Testis (tissue), 3 donors: ENCODE data around the gene PIBF1. TPM values are rescaled to one million over a fixed set of nuclear protein-coding genes. Genes with fewer than 3 reads are reported as not detected.

Source experiments
- DNase-seq: peaks from one replicate; pipeline ENCODE4 v3.0.0-alpha.2; 2019
- H3K27ac ChIP-seq, 2 donors: fragments of 200-600 bp; sonication (generic); one replicate each; pipeline ENCODE4 v1.5.1; 2019
- H3K27me3 ChIP-seq: fragments of 200-600 bp; sonication (generic); one replicate; pipeline ENCODE4 v1.5.1; 2019
- H3K36me3 ChIP-seq: fragments of 200-600 bp; sonication (generic); one replicate; pipeline ENCODE4 v1.5.1; 2017; ENCODE audit warnings: low read depth; ENCODE audit errors: missing control alignments
- H3K4me1 ChIP-seq: fragments of 200-600 bp; sonication (generic); one replicate; pipeline ENCODE4 v1.5.1; 2019
- H3K4me3 ChIP-seq, 2 donors: fragments of 200-600 bp; sonication (generic); one replicate each; pipeline ENCODE4 v1.5.1; 2017 to 2019
- H3K9me3 ChIP-seq: fragments of 200-600 bp; sonication (generic); one replicate; pipeline ENCODE4 v1.5.1; 2017
- CTCF ChIP-seq, 3 experiments: fragments of 450-650 bp in 2 of 3; fragments of 200-600 bp in 1 of 3; sonication (generic) in 1 of 3; IDR thresholded peaks; one replicate each; pipeline ENCODE4 v1.5.1; 2016 to 2019; ENCODE audit warnings: antibody characterized with exemption in 3 of 3, mild to moderate bottlenecking in 2 of 3, moderate library complexity in 1 of 3
- POLR2A ChIP-seq: fragments of 450-650 bp; IDR thresholded peaks from one replicate; pipeline ENCODE4 v1.6.1; 2017; ENCODE audit warnings: antibody characterized with exemption, mild to moderate bottlenecking, moderate library complexity
- WGBS, 2 donors: methylation state at CpG; one replicate each; pipeline ENCODE4 v1.1.5; 2018; 5-methylcytosine and 5-hydroxymethylcytosine counted together
- intact Hi-C: fragments of 100-400 bp; cut with DNase I; formaldehyde crosslinking; loops from one replicate; pipeline ENCODE4 v1.15.1; 2023; ENCODE audit warnings: low total_unique reads
- polyA plus RNA-seq: library from polyadenylated mRNA; stranded (reverse); fragments of 350-450 nt; fragmentation: Illumina TruSeq; extraction: RNeasy Lipid Tissue Mini Kit (QIAGEN cat#74804); gene quantifications from one replicate; pipeline ENCODE4 v1.2.3, GENCODE V29; 2014; ENCODE audit warnings: low read depth, low replicate concordance; ENCODE audit not compliant: insufficient read depth
- total RNA-seq, 2 donors: library from RNA; depleted of rRNA; stranded (reverse); fragments of >200 nt; gene quantifications; one replicate each; pipeline ENCODE4 v1.2.3, GENCODE V29; 2016

The PIBF1 gene
- total and polyA plus RNA-seq, 3 donors from 2014 or later: 22.5 to 37.2 (median 24.6) TPM

GRCh38 chr13:73001971-73002370 lies 220.0 kb downstream of the PIBF1 start:
- Histone ChIP-seq H3K27ac (no peak overlapping the region), H3K9me3 (no peaks in the 10 kb centered on the region), H3K4me3 (no peak overlapping the region), H3K4me1 (no peaks in the 10 kb centered on the region), H3K36me3 (no peaks in the 10 kb centered on the region), H3K27me3 (no peaks in the 10 kb centered on the region)
- intact Hi-C loops: no loop called here
- no peak for TF ChIP-seq CTCF (IDR thresholded peaks at IDR 0.05)
- no peak for TF ChIP-seq POLR2A
- DNase-seq: no peak

GRCh38 chr13:73011751-73012150 lies 229.8 kb downstream of the PIBF1 start:
- H3K36me3 ChIP-seq: no peaks in the 10 kb centered on the region
- H3K4me3 ChIP-seq: no peak overlapping the region
- WGBS, 2 donors: 86 to 88% methylated on average over 4 to 5 of the region's 5 CpGs
- no peak for DNase-seq
- intact Hi-C loops: no loop called here
- TF ChIP-seq CTCF (IDR thresholded peaks at IDR 0.05) (no peak), POLR2A (no peak)
- H3K9me3 ChIP-seq: no peaks in the 10 kb centered on the region
- H3K4me1 ChIP-seq: no peaks in the 10 kb centered on the region
- H3K27ac ChIP-seq: no peak overlapping the region
- H3K27me3 ChIP-seq: no peaks in the 10 kb centered on the region

GRCh38 chr13:73015805-73016204 lies 233.9 kb downstream of the PIBF1 start:
- H3K36me3 ChIP-seq: no peaks in the 10 kb centered on the region
- TF ChIP-seq POLR2A (no peak), CTCF (IDR thresholded peaks at IDR 0.05) (no peak)
- intact Hi-C loops: no loop called here
- H3K4me3 ChIP-seq: no peak overlapping the region
- WGBS, 2 donors: 92 to 95% methylated on average over 1 of the region's 1 CpG
- no peaks in the 10 kb centered on the region for H3K9me3 ChIP-seq
- no peak overlapping the region for H3K27ac ChIP-seq
- no peaks in the 10 kb centered on the region for H3K4me1 ChIP-seq
- DNase-seq: no peak
- no peaks in the 10 kb centered on the region for H3K27me3 ChIP-seq

- H3K4me3 ChIP-seq: no peak overlapping the region
- no peak overlapping the region for H3K27ac ChIP-seq
- no peak for DNase-seq
- no peaks in the 10 kb centered on the region for H3K4me1 ChIP-seq
- TF ChIP-seq CTCF (IDR thresholded peaks at IDR 0.05) (no peak), POLR2A (no peak)
- no peaks in the 10 kb centered on the region for H3K36me3 ChIP-seq
- 61 to 66% methylated on average over 1 of the region's 1 CpG for WGBS, 2 donors
- H3K9me3 ChIP-seq: no peaks in the 10 kb centered on the region
- no peaks in the 10 kb centered on the region for H3K27me3 ChIP-seq
- intact Hi-C loops: no loop called here
Observed at GRCh38 chr13:73018336-73018735, 236.4 kb downstream of the PIBF1 start.

GRCh38 chr13:73025217-73026012 lies 243.5 kb downstream of the PIBF1 start:
- 74% methylated on average over 5 of the region's 5 CpGs for WGBS, 2 donors
- no peaks in the 10 kb centered on the region for H3K27me3 ChIP-seq
- H3K4me1 ChIP-seq: no peaks in the 10 kb centered on the region
- intact Hi-C loops: no loop called here
- DNase-seq: no peak
- no peaks in the 10 kb centered on the region for H3K9me3 ChIP-seq
- no peak overlapping the region for H3K27ac ChIP-seq
- no peak overlapping the region for H3K4me3 ChIP-seq
- TF ChIP-seq CTCF (IDR thresholded peaks at IDR 0.05) (no peak), POLR2A (no peak)
- no peaks in the 10 kb centered on the region for H3K36me3 ChIP-seq
